Endothelial cell (in vitro differentiated cells): ENCODE data around the gene KCNMA1. TPM values are rescaled to one million over a fixed set of nuclear protein-coding genes. Genes with fewer than 3 reads are reported as not detected.

Source experiments
- DNase-seq: peaks from one replicate; pipeline ENCODE4 v3.0.0; 2021; ENCODE audit warnings: low spot score
- H3K27ac Mint-ChIP-seq: one replicate; pipeline ENCODE4 v1.8.0; 2021; ENCODE audit warnings: mixed read lengths, inconsistent platforms; ENCODE audit not compliant: unreplicated experiment
- H3K27me3 Mint-ChIP-seq: one replicate; pipeline ENCODE4 v1.8.0; 2021; ENCODE audit warnings: mild to moderate bottlenecking, moderate library complexity, mixed read lengths, inconsistent platforms; ENCODE audit not compliant: unreplicated experiment
- H3K36me3 Mint-ChIP-seq: one replicate; pipeline ENCODE4 v1.8.0; 2021; ENCODE audit warnings: mild to moderate bottlenecking, low read depth, mixed read lengths, inconsistent platforms; ENCODE audit not compliant: unreplicated experiment
- H3K4me1 Mint-ChIP-seq: one replicate; pipeline ENCODE4 v1.8.0; 2021; ENCODE audit warnings: mild to moderate bottlenecking, mixed read lengths, inconsistent platforms; ENCODE audit not compliant: unreplicated experiment
- H3K4me3 Mint-ChIP-seq: one replicate; pipeline ENCODE4 v1.8.0; 2021; ENCODE audit warnings: mild to moderate bottlenecking, mixed read lengths, inconsistent platforms; ENCODE audit not compliant: unreplicated experiment
- H3K9me3 Mint-ChIP-seq: one replicate; pipeline ENCODE4 v1.8.0; 2021; ENCODE audit warnings: mixed read lengths, inconsistent platforms; ENCODE audit not compliant: unreplicated experiment
- total RNA-seq: library from RNA; stranded (reverse); fragmentation: NEBNext Ultra II Directional; extraction: Animal tissue kit (Norgen Biotek cat#: 25700); gene quantifications from one replicate; pipeline ENCODE4 v1.2.1, GENCODE V29; 2021; ENCODE audit not compliant: unreplicated experiment
- TF ChIP-seq, protein P1 (sequence below): fragments of 200-600 bp; sonication (generic); IDR thresholded peaks from one replicate; pipeline ENCODE4 v1.5.0; 2021; ENCODE audit warnings: antibody characterized with exemption; ENCODE audit not compliant: unreplicated experiment

The KCNMA1 gene
- total RNA-seq, 1 donor from 2014 or later: 5.1 TPM

DNA sequence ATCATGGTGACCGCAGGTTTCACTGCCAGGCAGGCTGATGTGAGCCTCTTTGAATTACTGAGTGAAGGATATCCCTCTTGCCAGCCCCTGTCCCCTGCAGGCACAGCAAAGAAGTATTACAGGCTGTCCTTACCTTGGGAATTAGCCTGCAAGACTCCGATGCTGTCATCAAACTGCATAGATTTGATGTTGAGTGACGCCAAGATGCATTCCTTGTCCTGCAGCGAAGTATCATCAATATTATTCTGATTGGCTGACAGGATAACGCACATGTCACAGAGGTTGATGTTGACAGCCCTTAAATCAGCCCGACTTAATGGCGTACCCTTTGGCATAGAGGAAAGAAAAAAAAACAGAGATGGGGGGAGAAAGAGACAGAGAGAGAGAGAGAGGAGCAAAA is 693.0 kb downstream of the KCNMA1 start:
- Mint-ChIP-seq H3K4me3 (no peak overlapping the region), H3K36me3 (no peaks in the 10 kb centered on the region), H3K4me1 (peaks cover 6% of the 10 kb centered on the region), H3K27me3 (peaks cover 2% of the 10 kb centered on the region), H3K27ac (no peak overlapping the region), H3K9me3 (no peaks in the 10 kb centered on the region)
- DNase-seq: no peak
- TF ChIP-seq, protein P1, sequence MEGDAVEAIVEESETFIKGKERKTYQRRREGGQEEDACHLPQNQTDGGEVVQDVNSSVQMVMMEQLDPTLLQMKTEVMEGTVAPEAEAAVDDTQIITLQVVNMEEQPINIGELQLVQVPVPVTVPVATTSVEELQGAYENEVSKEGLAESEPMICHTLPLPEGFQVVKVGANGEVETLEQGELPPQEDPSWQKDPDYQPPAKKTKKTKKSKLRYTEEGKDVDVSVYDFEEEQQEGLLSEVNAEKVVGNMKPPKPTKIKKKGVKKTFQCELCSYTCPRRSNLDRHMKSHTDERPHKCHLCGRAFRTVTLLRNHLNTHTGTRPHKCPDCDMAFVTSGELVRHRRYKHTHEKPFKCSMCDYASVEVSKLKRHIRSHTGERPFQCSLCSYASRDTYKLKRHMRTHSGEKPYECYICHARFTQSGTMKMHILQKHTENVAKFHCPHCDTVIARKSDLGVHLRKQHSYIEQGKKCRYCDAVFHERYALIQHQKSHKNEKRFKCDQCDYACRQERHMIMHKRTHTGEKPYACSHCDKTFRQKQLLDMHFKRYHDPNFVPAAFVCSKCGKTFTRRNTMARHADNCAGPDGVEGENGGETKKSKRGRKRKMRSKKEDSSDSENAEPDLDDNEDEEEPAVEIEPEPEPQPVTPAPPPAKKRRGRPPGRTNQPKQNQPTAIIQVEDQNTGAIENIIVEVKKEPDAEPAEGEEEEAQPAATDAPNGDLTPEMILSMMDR: no peak

DNA sequence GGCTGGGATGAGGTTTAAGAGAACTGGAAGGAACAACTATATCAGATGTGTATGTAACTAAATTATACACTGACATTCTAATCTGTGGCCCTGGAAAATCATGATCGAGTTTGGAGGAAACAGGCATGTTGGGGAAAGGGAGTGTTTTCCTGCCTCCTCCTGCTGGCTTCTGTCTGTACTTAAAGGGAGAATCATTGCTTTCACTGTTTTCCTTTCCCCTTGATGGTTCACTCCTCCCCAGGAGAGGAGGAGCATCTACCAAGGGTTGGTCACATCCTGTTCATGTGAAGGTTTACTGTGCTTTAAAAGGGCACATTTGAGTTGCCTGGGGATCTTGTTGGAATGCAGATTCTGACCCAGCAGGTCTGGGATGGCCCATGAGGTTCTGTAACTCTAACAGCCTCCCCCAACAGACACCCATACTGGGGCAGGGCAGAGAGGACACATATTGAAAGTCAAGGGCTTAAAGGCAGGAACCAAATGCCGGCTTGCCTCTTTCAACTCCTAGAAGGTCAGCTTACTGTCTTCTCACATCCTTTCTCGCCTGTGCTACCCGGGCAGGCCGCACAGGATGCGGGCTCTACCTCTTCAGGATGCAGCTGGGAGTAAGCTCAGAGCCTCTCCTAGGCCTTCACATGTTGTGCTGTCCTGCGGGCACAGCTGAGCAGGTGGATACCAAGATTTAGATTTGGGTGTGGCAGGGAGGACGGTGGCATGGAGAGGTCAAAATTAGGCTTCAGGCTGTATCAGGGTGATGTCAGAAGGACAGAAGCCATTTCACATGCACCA is 694.8 kb downstream of the KCNMA1 start:
- Mint-ChIP-seq H3K4me3 (no peak overlapping the region), H3K36me3 (no peaks in the 10 kb centered on the region), H3K27ac (no peak overlapping the region)

DNA sequence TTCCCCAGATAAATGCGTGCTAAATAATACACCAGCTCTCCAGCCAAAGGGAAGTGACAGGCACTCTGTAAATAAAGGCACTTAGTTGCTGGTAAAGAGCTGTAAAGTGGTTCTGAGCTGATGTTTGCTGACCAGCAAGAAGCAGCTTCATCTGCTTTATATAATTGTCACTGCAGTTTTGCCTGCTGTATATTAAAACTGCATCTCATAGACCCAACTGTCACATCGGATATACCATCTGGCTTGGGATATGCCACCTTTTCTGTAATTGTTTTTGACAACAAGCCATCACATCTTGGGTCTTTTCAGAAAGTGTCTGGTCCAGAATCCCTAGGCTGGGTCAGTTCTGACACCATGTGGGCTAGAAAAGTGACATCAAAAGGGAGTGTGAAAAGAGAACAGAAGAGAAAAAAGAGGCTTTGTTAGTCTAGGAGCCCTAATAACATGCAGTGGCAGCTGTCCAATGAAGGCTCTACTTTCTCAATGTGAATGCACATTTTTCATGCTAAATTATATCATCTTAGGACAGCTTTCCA is 697.6 kb downstream of the KCNMA1 start:
- H3K4me3 Mint-ChIP-seq: no peak overlapping the region
- no peaks in the 10 kb centered on the region for H3K9me3 Mint-ChIP-seq
- H3K27ac Mint-ChIP-seq: no peak overlapping the region
- H3K36me3 Mint-ChIP-seq: no peaks in the 10 kb centered on the region
- H3K4me1 Mint-ChIP-seq: peaks cover 6% of the 10 kb centered on the region
- peaks cover 2% of the 10 kb centered on the region for H3K27me3 Mint-ChIP-seq
- no peak for DNase-seq
- TF ChIP-seq, protein P1: no peak

More for the DNA sequence above, 694.8 kb downstream of the KCNMA1 start:
- no peak for DNase-seq
- Mint-ChIP-seq H3K9me3 (no peaks in the 10 kb centered on the region), H3K4me1 (peaks cover 6% of the 10 kb centered on the region), H3K27me3 (peaks cover 2% of the 10 kb centered on the region)
- TF ChIP-seq, protein P1: no peak

- Mint-ChIP-seq H3K27me3 (peaks cover 2% of the 10 kb centered on the region), H3K9me3 (no peaks in the 10 kb centered on the region), H3K4me1 (no peaks in the 10 kb centered on the region), H3K27ac (no peak overlapping the region), H3K36me3 (no peaks in the 10 kb centered on the region), H3K4me3 (no peak overlapping the region)
- TF ChIP-seq, protein P1: no peak
- no peak for DNase-seq
Observed at GRCh38 chr10:76937181-76937600, 700.4 kb downstream of the KCNMA1 start.
